Measurements from ENCODE around the gene JAZF1.

DNA sequence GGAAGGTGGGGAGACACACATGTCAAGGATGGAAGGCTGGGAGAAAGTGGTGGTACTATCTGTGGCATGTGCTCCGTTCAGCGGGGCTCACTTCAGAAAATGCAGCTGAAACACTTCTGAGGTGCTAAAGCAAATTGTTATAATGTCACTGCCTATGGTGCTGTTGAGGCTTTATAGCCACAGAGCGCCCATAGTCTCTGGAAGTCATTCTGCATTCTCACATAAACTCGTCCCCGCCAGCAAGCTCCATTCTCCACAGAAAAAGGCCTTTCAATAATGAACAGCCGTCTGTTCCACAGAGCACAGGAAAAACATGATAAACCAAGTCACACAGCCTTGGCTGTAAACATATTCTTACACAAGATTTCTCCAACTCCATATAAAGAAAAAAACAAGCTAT, 308.7 kb downstream of the JAZF1 start:
- no peak for TF ChIP-seq CTCF (IDR thresholded peaks at IDR 0.05)
- TF ChIP-seq POLR2A (IDR thresholded peaks at IDR 0.05), result no peak
